ENCODE results near the gene DNAH14.

DNA sequence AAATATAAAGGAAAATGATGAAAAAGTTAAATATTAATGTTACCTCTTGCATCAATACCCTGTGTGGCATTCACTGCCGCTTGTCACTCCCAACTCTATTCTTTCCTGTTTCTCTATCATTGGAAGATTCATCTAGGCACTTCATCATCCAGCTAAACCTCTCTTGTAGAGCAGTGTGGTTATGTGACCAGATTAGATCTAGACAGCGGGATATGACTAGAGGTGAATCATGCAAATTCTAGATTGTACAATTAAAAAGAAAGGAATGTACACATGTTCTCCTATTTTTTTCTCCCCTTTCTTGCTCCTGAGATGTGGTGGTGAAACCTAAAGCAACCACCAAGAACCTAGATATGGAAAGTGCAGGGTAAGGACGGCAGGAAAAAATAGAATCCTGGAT lies 324.3 kb downstream of the DNAH14 start:
- TF ChIP-seq, protein P1, sequence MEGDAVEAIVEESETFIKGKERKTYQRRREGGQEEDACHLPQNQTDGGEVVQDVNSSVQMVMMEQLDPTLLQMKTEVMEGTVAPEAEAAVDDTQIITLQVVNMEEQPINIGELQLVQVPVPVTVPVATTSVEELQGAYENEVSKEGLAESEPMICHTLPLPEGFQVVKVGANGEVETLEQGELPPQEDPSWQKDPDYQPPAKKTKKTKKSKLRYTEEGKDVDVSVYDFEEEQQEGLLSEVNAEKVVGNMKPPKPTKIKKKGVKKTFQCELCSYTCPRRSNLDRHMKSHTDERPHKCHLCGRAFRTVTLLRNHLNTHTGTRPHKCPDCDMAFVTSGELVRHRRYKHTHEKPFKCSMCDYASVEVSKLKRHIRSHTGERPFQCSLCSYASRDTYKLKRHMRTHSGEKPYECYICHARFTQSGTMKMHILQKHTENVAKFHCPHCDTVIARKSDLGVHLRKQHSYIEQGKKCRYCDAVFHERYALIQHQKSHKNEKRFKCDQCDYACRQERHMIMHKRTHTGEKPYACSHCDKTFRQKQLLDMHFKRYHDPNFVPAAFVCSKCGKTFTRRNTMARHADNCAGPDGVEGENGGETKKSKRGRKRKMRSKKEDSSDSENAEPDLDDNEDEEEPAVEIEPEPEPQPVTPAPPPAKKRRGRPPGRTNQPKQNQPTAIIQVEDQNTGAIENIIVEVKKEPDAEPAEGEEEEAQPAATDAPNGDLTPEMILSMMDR (IDR thresholded peaks at IDR 0.05; ENCODE audit: extremely low read depth in 1 of 2, insufficient read depth in 1 of 2, low read depth in 1 of 2, low read length in 2 of 2) = no peak
- TF ChIP-seq POLR2A (IDR thresholded peaks at IDR 0.05; ENCODE audit: low read depth, low read length) (no peak), GATA2 (IDR thresholded peaks at IDR 0.05; ENCODE audit: insufficient read depth, insufficient read length, low read depth, low read length) (peak; percentile 50)

Data from endothelial cell of umbilical vein (primary cell).